GM12875 (cell line): Measurements from ENCODE around the gene KIF21B.
"Not testable (repeated sequence)": the region's sequence is repeated elsewhere in the genome, so short reads cannot be mapped to it uniquely, and the experiment has no call there.

Experiments
- H3K4me3 ChIP-seq: one replicate; pipeline ENCODE4 v1.5.1; 2011; ENCODE audit warnings: low read depth, low read length, control low read depth
- CTCF ChIP-seq: IDR thresholded peaks from 2 replicates; pipeline ENCODE4 v1.5.1; 2011; ENCODE audit warnings: low read depth, mild to moderate bottlenecking, control low read depth, inconsistent platforms, low read length, moderate library complexity, borderline replicate concordance; ENCODE audit not compliant: insufficient read depth

The KIF21B gene

GRCh38 chr1:200967693-200968468 is 55.6 kb downstream of the KIF21B start:
- no peak for TF ChIP-seq CTCF
- no peak overlapping the region for H3K4me3 ChIP-seq

GRCh38 chr1:200966934-200967333 is 56.6 kb downstream of the KIF21B start:
- no peak overlapping the region for H3K4me3 ChIP-seq
- TF ChIP-seq CTCF: no peak

- no peak overlapping the region for H3K4me3 ChIP-seq
- TF ChIP-seq CTCF: no peak
Measured at GRCh38 chr1:200965111-200965805, 58.3 kb downstream of the KIF21B start.

GRCh38 chr1:200963888-200964287 is 59.6 kb downstream of the KIF21B start:
- H3K4me3 ChIP-seq: not testable (repeated sequence)

GRCh38 chr1:200963076-200963475 is 60.4 kb downstream of the KIF21B start:
- H3K4me3 ChIP-seq: no peak overlapping the region
- TF ChIP-seq CTCF: no peak

- no peak for TF ChIP-seq CTCF
- H3K4me3 ChIP-seq: no peak overlapping the region
Measured at GRCh38 chr1:200962631-200963030, 60.9 kb downstream of the KIF21B start.

GRCh38 chr1:200962151-200962550 is 61.4 kb downstream of the KIF21B start:
- not testable (repeated sequence) for H3K4me3 ChIP-seq

- H3K4me3 ChIP-seq: no peak overlapping the region
- no peak for TF ChIP-seq CTCF
Measured at GRCh38 chr1:200960948-200961340, 62.6 kb downstream of the KIF21B start.
